Measurements from ENCODE around the gene HYOU1.
"Not testable (repeated sequence)": the region's sequence is repeated elsewhere in the genome, so short reads cannot be mapped to it uniquely, and the experiment has no call there.

The HYOU1 gene

GRCh38 chr11:119018074-119018938 is 38.7 kb downstream of the HYOU1 start, which contains the start of the genes RPS25 and TRAPPC4:
Gene RPS25 (minus strand): TSS chr11:119018343. CDS start chr11:119018284, 59 bp downstream.
Gene TRAPPC4 (plus strand): TSS chr11:119018766. CDS start chr11:119018796, 30 bp downstream.
- DNase-seq = peak; percentile 78 to 100 (median 98)

GRCh38 chr11:119017377-119017776 is 39.6 kb downstream of the HYOU1 start:
- DNase-seq = not testable (repeated sequence)

GRCh38 chr11:119016216-119017009 is 40.6 kb downstream of the HYOU1 start:
- DNase-seq = no peak

- no peak for DNase-seq
Observed at GRCh38 chr11:119015054-119015611, 41.9 kb downstream of the HYOU1 start.

- DNase-seq = no peak
Observed at GRCh38 chr11:119014209-119014924, 42.6 kb downstream of the HYOU1 start.

- no peak for DNase-seq
Observed at GRCh38 chr11:119012629-119013170, 44.3 kb downstream of the HYOU1 start.

GRCh38 chr11:119011476-119012053 is 45.4 kb downstream of the HYOU1 start:
- no peak for DNase-seq

- no peak for DNase-seq
Observed at GRCh38 chr11:119006656-119007055, 50.3 kb downstream of the HYOU1 start.

GRCh38 chr11:119000906-119001305 is 56.1 kb downstream of the HYOU1 start:
- no peak for DNase-seq

- DNase-seq = no peak
Observed at GRCh38 chr11:118998822-118999221, 58.2 kb downstream of the HYOU1 start.

GRCh38 chr11:118998388-118998717 is 58.7 kb downstream of the HYOU1 start:
- peak in 1 of 14 donors; percentile 35 for DNase-seq

GRCh38 chr11:118997627-118998387 is 59.2 kb downstream of the HYOU1 start, which contains the start of gene CENATAC:
Gene CENATAC (plus strand): TSS chr11:118998138. CDS start chr11:118998198, 60 bp downstream.
- DNase-seq = peak; percentile 35 to 96 (median 92)

- DNase-seq = peak in 5 of 14 donors; percentile 22 to 47 (median 31)
Observed at GRCh38 chr11:118996926-118997626, 59.9 kb downstream of the HYOU1 start.

Measured in C1 segment of cervical spinal cord (tissue), 14 donors.